ENCODE data around the gene MKKS.

- TF ChIP-seq CTCF (IDR thresholded peaks at IDR 0.05; ENCODE audit: low read depth, low read length) (no peak), EZH2phosphoT487 (IDR thresholded peaks at IDR 0.05; ENCODE audit: low read depth) (no peak)
Measured at GRCh38 chr20:10408108-10408813, 25.8 kb downstream of the MKKS start.
